HG02763 (cell line): ENCODE results near the gene MARCHF7.

Source experiments
- ATAC-seq: cut with Tn5 transposase; IDR thresholded peaks from one replicate; pipeline ENCODE4 v1.9.1; 2021; ENCODE audit warnings: mild to moderate bottlenecking, moderate library complexity; ENCODE audit not compliant: unreplicated experiment

MARCHF7 gene

DNA sequence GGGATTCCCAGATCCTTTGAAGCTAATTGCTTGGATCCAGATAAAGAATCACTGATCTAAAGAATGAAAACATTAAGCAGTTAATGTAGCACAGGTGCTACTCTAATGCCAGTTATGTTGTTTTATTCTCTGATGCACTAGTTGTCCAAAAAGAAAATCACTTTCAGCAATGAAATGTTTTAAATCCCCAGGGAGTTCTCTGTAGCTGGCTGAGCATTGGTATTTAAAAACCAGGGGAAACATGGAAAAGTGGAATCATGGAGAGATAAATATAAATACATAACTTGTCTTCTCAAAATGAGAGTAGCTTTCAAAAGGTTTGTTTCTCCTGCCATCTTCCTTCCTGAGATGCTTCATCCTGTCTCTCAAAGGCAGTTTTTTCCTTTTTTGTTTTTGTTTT, 48.0 kb downstream of the MARCHF7 start:
- no peak for ATAC-seq

DNA sequence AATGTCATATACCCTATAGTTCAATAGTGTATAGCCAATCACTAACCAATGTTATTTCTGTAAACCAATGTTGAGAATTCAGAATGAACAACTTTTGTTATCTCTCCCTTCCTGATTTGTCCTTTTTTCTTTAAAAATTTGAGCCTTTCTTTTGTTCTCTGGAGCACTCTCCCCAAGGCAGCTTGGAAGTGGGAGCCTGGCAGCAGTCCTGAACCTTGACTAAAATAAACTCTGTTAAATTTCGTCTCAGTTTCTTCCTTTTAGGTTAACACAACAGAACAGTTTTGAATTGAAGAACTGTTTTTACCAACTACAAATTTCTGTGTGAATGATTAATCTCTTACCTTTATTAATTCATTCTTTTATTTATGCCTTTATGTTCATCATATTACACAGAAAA, 49.8 kb downstream of the MARCHF7 start:
- no peak for ATAC-seq
